ENCODE data around the gene AHCY.
A peak's percentile ranks its signal among the peaks of the same experiment; 100 is the strongest.
"Not testable (repeated sequence)": the region's sequence is repeated elsewhere in the genome, so short reads cannot be mapped to it uniquely, and the experiment has no call there.

The AHCY gene

GRCh38 chr20:34302723-34303533, at the start of gene AHCY:
TSS of gene AHCY (minus strand) at chr20:34303355. CDS start at chr20:34303270, 85 bp downstream.
- peak; percentile 83 for DNase-seq (ENCODE audit: low read depth, low spot score)

- DNase-seq (ENCODE audit: low read depth, low spot score) = no peak
These were observed 46.9 kb upstream of the AHCY start for GRCh38 chr20:34350095-34350494.

- no peak for DNase-seq (ENCODE audit: low read depth, low spot score)
These were observed 44.4 kb upstream of the AHCY start for GRCh38 chr20:34347571-34347970.

- DNase-seq (ENCODE audit: low read depth, low spot score) = not testable (repeated sequence)
These were observed 43.3 kb upstream of the AHCY start for GRCh38 chr20:34346533-34346865.

- DNase-seq (ENCODE audit: low read depth, low spot score) = not testable (repeated sequence)
These were observed 42.8 kb upstream of the AHCY start for GRCh38 chr20:34345839-34346532.

GRCh38 chr20:34345402-34345736, 42.2 kb upstream of the AHCY start:
- no peak for DNase-seq (ENCODE audit: low read depth, low spot score)

- no peak for DNase-seq (ENCODE audit: low read depth, low spot score)
These were observed 41.1 kb upstream of the AHCY start for GRCh38 chr20:34344238-34344637.

GRCh38 chr20:34343458-34344211, 40.5 kb upstream of the AHCY start:
- no peak for DNase-seq (ENCODE audit: low read depth, low spot score)

- DNase-seq (ENCODE audit: low read depth, low spot score) = not testable (repeated sequence)
These were observed 38.0 kb upstream of the AHCY start for GRCh38 chr20:34341199-34341598.

GRCh38 chr20:34340726-34341125, 37.6 kb upstream of the AHCY start:
- not testable (repeated sequence) for DNase-seq (ENCODE audit: low read depth, low spot score)

- DNase-seq (ENCODE audit: low read depth, low spot score) = no peak
These were observed 35.0 kb upstream of the AHCY start for GRCh38 chr20:34337982-34338726.

GRCh38 chr20:34337544-34337943, 34.4 kb upstream of the AHCY start:
- no peak for DNase-seq (ENCODE audit: low read depth, low spot score)

GRCh38 chr20:34334654-34335407, 31.7 kb upstream of the AHCY start:
- DNase-seq (ENCODE audit: low read depth, low spot score) = no peak

GRCh38 chr20:34333786-34334185, 30.6 kb upstream of the AHCY start:
- no peak for DNase-seq (ENCODE audit: low read depth, low spot score)

GRCh38 chr20:34332262-34332920, 29.2 kb upstream of the AHCY start:
- DNase-seq (ENCODE audit: low read depth, low spot score) = no peak

GRCh38 chr20:34331838-34332237, 28.7 kb upstream of the AHCY start:
- DNase-seq (ENCODE audit: low read depth, low spot score) = no peak

- DNase-seq (ENCODE audit: low read depth, low spot score) = not testable (repeated sequence)
These were observed 27.8 kb upstream of the AHCY start for GRCh38 chr20:34330861-34331544.

GRCh38 chr20:34328928-34329677, 25.9 kb upstream of the AHCY start:
- no peak for DNase-seq (ENCODE audit: low read depth, low spot score)

GRCh38 chr20:34328207-34328606, 25.1 kb upstream of the AHCY start:
- DNase-seq (ENCODE audit: low read depth, low spot score) = not testable (repeated sequence)
